WERI-Rb-1 (cell line): ENCODE results near the gene NUP62CL.

Experiments used
- DNase-seq: peaks from one replicate; pipeline ENCODE4 v3.0.0-alpha.2; 2020
- H3K27ac ChIP-seq: fragments of 250-450 bp; sonication (Bioruptor Pico); 2 replicates; pipeline ENCODE4 v1.5.1; 2020; ENCODE audit warnings: mild to moderate bottlenecking, moderate library complexity
- H3K27me3 ChIP-seq: fragments of 250-450 bp; sonication (Bioruptor Pico); 2 replicates; pipeline ENCODE4 v1.5.1; 2021; ENCODE audit warnings: mild to moderate bottlenecking, low read depth, moderate library complexity; ENCODE audit not compliant: insufficient read depth, severe bottlenecking
- H3K36me3 ChIP-seq: fragments of 250-450 bp; sonication (Bioruptor Pico); 2 replicates; pipeline ENCODE4 v1.5.1; 2020; ENCODE audit warnings: mild to moderate bottlenecking, moderate library complexity
- H3K4me3 ChIP-seq: 2 replicates; pipeline ENCODE4 v1.5.1; 2011; ENCODE audit warnings: low read depth, mild to moderate bottlenecking, control low read depth, low read length
- H3K9me3 ChIP-seq: fragments of 250-450 bp; sonication (Bioruptor Pico); 2 replicates; pipeline ENCODE4 v1.5.1; 2021; ENCODE audit warnings: mild to moderate bottlenecking, moderate library complexity; ENCODE audit not compliant: severe bottlenecking
- TF ChIP-seq, protein P1 (sequence below): IDR thresholded peaks from 2 replicates; pipeline ENCODE4 v1.5.1; 2011; ENCODE audit warnings: low read depth, mild to moderate bottlenecking, control low read depth, inconsistent platforms, low read length

The NUP62CL gene

GRCh38 chrX:107154787-107155620 lies 51.2 kb downstream of the NUP62CL start:
- H3K27ac ChIP-seq, result no peak overlapping the region
- no peaks in the 10 kb centered on the region for H3K36me3 ChIP-seq
- no peak for DNase-seq
- no peak overlapping the region for H3K4me3 ChIP-seq
- H3K27me3 ChIP-seq, result no peaks in the 10 kb centered on the region
- no peaks in the 10 kb centered on the region for H3K9me3 ChIP-seq
- TF ChIP-seq, protein P1, sequence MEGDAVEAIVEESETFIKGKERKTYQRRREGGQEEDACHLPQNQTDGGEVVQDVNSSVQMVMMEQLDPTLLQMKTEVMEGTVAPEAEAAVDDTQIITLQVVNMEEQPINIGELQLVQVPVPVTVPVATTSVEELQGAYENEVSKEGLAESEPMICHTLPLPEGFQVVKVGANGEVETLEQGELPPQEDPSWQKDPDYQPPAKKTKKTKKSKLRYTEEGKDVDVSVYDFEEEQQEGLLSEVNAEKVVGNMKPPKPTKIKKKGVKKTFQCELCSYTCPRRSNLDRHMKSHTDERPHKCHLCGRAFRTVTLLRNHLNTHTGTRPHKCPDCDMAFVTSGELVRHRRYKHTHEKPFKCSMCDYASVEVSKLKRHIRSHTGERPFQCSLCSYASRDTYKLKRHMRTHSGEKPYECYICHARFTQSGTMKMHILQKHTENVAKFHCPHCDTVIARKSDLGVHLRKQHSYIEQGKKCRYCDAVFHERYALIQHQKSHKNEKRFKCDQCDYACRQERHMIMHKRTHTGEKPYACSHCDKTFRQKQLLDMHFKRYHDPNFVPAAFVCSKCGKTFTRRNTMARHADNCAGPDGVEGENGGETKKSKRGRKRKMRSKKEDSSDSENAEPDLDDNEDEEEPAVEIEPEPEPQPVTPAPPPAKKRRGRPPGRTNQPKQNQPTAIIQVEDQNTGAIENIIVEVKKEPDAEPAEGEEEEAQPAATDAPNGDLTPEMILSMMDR, result no peak

GRCh38 chrX:107153005-107153404 lies 53.2 kb downstream of the NUP62CL start:
- DNase-seq, result no peak

DNA sequence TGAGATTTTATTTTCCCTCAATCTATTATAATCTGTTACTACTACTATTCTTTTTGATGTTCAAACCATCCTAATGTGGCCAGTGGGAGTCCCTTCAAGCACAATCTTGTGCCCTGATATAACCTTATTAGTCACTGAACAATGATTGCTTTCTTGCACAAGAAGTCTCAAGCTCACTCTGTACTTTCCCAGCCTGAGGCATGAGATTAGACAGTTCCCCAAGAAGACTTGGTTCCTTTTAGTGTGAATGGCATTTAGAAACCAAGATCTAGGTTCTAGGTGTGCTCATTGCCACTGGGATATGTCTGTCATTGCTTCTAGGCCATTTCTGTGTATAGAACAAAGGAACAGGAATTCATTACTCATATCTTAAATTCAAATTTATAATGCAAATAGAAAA lies 59.6 kb downstream of the NUP62CL start:
- no peak overlapping the region for H3K4me3 ChIP-seq
- TF ChIP-seq, protein P1, result no peak
- H3K27me3 ChIP-seq, result peaks cover 4% of the 10 kb centered on the region
- DNase-seq, result no peak
- no peaks in the 10 kb centered on the region for H3K36me3 ChIP-seq
- no peak overlapping the region for H3K27ac ChIP-seq
- H3K9me3 ChIP-seq, result no peaks in the 10 kb centered on the region

More at GRCh38 chrX:107153005-107153404, 53.2 kb downstream of the NUP62CL start:
- Histone ChIP-seq H3K9me3 (no peaks in the 10 kb centered on the region), H3K27me3 (peaks cover 4% of the 10 kb centered on the region), H3K36me3 (no peaks in the 10 kb centered on the region), H3K4me3 (no peak overlapping the region), H3K27ac (no peak overlapping the region)
- TF ChIP-seq, protein P1, result no peak

DNA sequence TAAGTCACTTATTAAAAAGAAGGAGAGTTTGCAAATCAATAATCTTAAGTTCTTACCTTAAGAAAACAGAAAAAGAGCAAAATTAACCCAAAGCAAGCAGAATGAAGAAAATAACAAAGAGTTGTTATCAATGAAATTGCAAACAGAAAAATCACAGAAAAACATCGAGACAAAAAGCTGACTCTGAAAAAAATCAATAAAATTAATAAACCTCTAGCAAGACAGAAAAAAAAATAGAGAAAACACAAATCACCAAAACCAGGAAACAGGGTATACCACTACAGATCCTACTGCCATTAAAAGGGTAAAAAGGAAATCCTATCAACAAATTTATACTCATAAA lies 70.3 kb downstream of the NUP62CL start:
- DNase-seq, result no peak
- Histone ChIP-seq H3K36me3 (no peaks in the 10 kb centered on the region), H3K27ac (no peak overlapping the region), H3K4me3 (no peak overlapping the region), H3K9me3 (no peaks in the 10 kb centered on the region), H3K27me3 (peaks cover 6% of the 10 kb centered on the region)
- TF ChIP-seq, protein P1, result no peak

GRCh38 chrX:107135049-107135964 lies 70.9 kb downstream of the NUP62CL start:
- no peak overlapping the region for H3K27ac ChIP-seq
- TF ChIP-seq, protein P1, result no peak
- no peak overlapping the region for H3K4me3 ChIP-seq
- no peaks in the 10 kb centered on the region for H3K9me3 ChIP-seq
- peaks cover 9% of the 10 kb centered on the region for H3K27me3 ChIP-seq
- no peaks in the 10 kb centered on the region for H3K36me3 ChIP-seq
- DNase-seq, result no peak
